H1 (cell line): ENCODE measurements around the gene PPA1. TPM values are rescaled to one million over a fixed set of nuclear protein-coding genes. Genes with fewer than 3 reads are reported as not detected.

Experiments
- CTCF ChIA-PET: fragments of 300-600 bp; sonication (Branson Sonifier 250); formaldehyde crosslinking; loops from one replicate; lab custom pipeline; 2021; ENCODE audit not compliant: partially characterized antibody; lab: Charles Lee
- POLR2A ChIA-PET: fragments of 300-600 bp; sonication (Branson Sonifier 250); formaldehyde crosslinking; loops from one replicate; lab custom pipeline; 2021; ENCODE audit warnings: inconsistent platforms; ENCODE audit not compliant: partially characterized antibody; lab: Charles Lee
- DNase-seq, 2 experiments: peaks; one replicate each; pipeline versions ENCODE4 v3.0.0 to v3.0.0-alpha.2; 2010 to 2022; ENCODE audit warnings: low spot score in 2 of 2, low read depth in 1 of 2, mixed read lengths in 1 of 2
- FAIRE-seq: peaks from 2 replicates; lab custom pipeline; 2011; peaks lifted over from hg19 to GRCh38; lab: Jason Lieb, UNC
- H2AFZ ChIP-seq: 2 replicates; pipeline ENCODE4 v1.8.1; 2012; ENCODE audit warnings: low read length, inconsistent platforms
- H2AK5ac ChIP-seq: 2 replicates; pipeline ENCODE4 v1.6.1; 2013; ENCODE audit warnings: low read depth, low read length
- H2BK120ac ChIP-seq: replicated peaks from 2 replicates; pipeline ENCODE3; 2013; ENCODE audit warnings: low read depth, low read length, inconsistent platforms
- H2BK12ac ChIP-seq: 2 replicates; pipeline ENCODE4 v1.6.1; 2013; ENCODE audit warnings: low read depth, low read length
- H2BK15ac ChIP-seq: 2 replicates; pipeline ENCODE4 v1.6.1; 2013; ENCODE audit warnings: low read length
- H2BK20ac ChIP-seq: 2 replicates; pipeline ENCODE4 v1.6.1; 2013; ENCODE audit warnings: low read length
- H2BK5ac ChIP-seq: 2 replicates; pipeline ENCODE4 v1.6.1; 2013; ENCODE audit warnings: low read depth, low read length
- H3K14ac ChIP-seq: 2 replicates; pipeline ENCODE4 v1.6.1; 2013; ENCODE audit warnings: inconsistent platforms; ENCODE audit not compliant: insufficient read length
- H3K18ac ChIP-seq: 2 replicates; pipeline ENCODE4 v1.6.1; 2013; ENCODE audit warnings: low read length; ENCODE audit errors: extremely low read depth
- H3K23ac ChIP-seq: 2 replicates; pipeline ENCODE4 v1.6.1; 2013; ENCODE audit warnings: inconsistent platforms; ENCODE audit not compliant: insufficient read length
- H3K23me2 ChIP-seq: 2 replicates; pipeline ENCODE4 v1.6.1; 2013; ENCODE audit warnings: low read depth, low read length
- H3K27ac ChIP-seq: 2 replicates; pipeline ENCODE4 v1.6.1; 2011; ENCODE audit warnings: low read depth, low read length, inconsistent platforms
- H3K27me3 ChIP-seq, 4 experiments: replicated peaks in 1 of 4; 1 replicate in 1 of 4; 2 replicates in 3 of 4; pipeline versions ENCODE4 v1.6.1 to v1.8.1; 2011 to 2013; ENCODE audit warnings: low read length in 3 of 4, mild to moderate bottlenecking in 3 of 4, inconsistent platforms in 2 of 4, mixed read lengths in 2 of 4, moderate library complexity in 1 of 4; ENCODE audit not compliant: control insufficient read depth in 3 of 4, insufficient read depth in 3 of 4; ENCODE audit errors: extremely low read depth in 1 of 4
- H3K36me3 ChIP-seq, 4 experiments: 2 replicates each; pipeline versions ENCODE4 v1.6.1 to v1.8.1; 2011 to 2013; ENCODE audit warnings: mild to moderate bottlenecking in 4 of 4, low read length in 3 of 4, moderate library complexity in 2 of 4, control low read depth in 1 of 4, inconsistent platforms in 1 of 4; ENCODE audit not compliant: insufficient read depth in 4 of 4, control insufficient read depth in 2 of 4
- H3K4ac ChIP-seq: replicated peaks from 2 replicates; pipeline ENCODE3; 2013; ENCODE audit warnings: low read length, low read depth, mixed read lengths, inconsistent platforms; ENCODE audit not compliant: insufficient read length
- H3K4me1 ChIP-seq, 4 experiments: replicated peaks in 1 of 4; 1 replicate in 1 of 4; 2 replicates in 3 of 4; pipeline versions ENCODE4 v1.6.1 to v1.8.1; 2011 to 2013; ENCODE audit warnings: low read length in 3 of 4, inconsistent platforms in 2 of 4, mixed read lengths in 1 of 4; ENCODE audit not compliant: insufficient read depth in 4 of 4, control insufficient read depth in 3 of 4
- H3K4me2 ChIP-seq, 2 experiments: 2 replicates each; pipeline versions ENCODE4 v1.6.1 to v1.8.1; 2011 to 2013; ENCODE audit warnings: low read depth in 2 of 2, low read length in 2 of 2, control low read depth in 1 of 2, inconsistent platforms in 1 of 2, mild to moderate bottlenecking in 1 of 2; ENCODE audit not compliant: insufficient read depth in 1 of 2
- H3K4me3 ChIP-seq, 4 experiments: fragments of 200-600, 300-600 bp in 1 of 4; sonication (generic), shearing (Covaris generic), sonication (Bioruptor Twin) in 1 of 4; 2 replicates each; pipeline versions ENCODE4 v1.5.1 to v1.8.1; 2011 to 2016; ENCODE audit warnings: low read length in 4 of 4, low read depth in 3 of 4, control low read depth in 2 of 4, inconsistent platforms in 2 of 4, mild to moderate bottlenecking in 2 of 4, mixed read lengths in 1 of 4, moderate library complexity in 1 of 4; ENCODE audit not compliant: insufficient read depth in 2 of 4; ENCODE audit errors: extremely low read depth in 1 of 4
- H3K56ac ChIP-seq: replicated peaks from 2 replicates; pipeline ENCODE3; 2013; ENCODE audit warnings: low read depth, mild to moderate bottlenecking, mixed read lengths, low read length, inconsistent platforms; ENCODE audit not compliant: insufficient read length
- H3K79me1 ChIP-seq: 2 replicates; pipeline ENCODE4 v1.6.1; 2013; ENCODE audit warnings: low read depth, low read length, control low read depth
- H3K79me2 ChIP-seq, 2 experiments: 2 replicates each; pipeline versions ENCODE4 v1.6.1 to v1.8.1; 2012 to 2013; ENCODE audit warnings: low read length in 2 of 2, mild to moderate bottlenecking in 2 of 2, inconsistent platforms in 1 of 2; ENCODE audit not compliant: insufficient read depth in 2 of 2, control insufficient read depth in 1 of 2
- H3K9ac ChIP-seq, 4 experiments: replicated peaks in 1 of 4; 1 replicate in 1 of 4; 2 replicates in 3 of 4; pipeline versions ENCODE4 v1.6.1 to v1.8.1; 2011 to 2013; ENCODE audit warnings: low read depth in 3 of 4, low read length in 3 of 4, control low read depth in 2 of 4, mild to moderate bottlenecking in 2 of 4, moderate library complexity in 2 of 4, inconsistent platforms in 1 of 4; ENCODE audit errors: extremely low read depth in 1 of 4
- H3K9me3 ChIP-seq, 2 experiments: 2 replicates each; pipeline versions ENCODE4 v1.6.1 to v1.8.1; 2012 to 2013; ENCODE audit warnings: mild to moderate bottlenecking in 2 of 2, moderate library complexity in 2 of 2, control low read depth in 1 of 2, inconsistent platforms in 1 of 2, low read depth in 1 of 2, low read length in 1 of 2, mixed read lengths in 1 of 2; ENCODE audit not compliant: insufficient read depth in 2 of 2
- H4K20me1 ChIP-seq, 2 experiments: replicated peaks in 1 of 2; 2 replicates each; pipeline versions ENCODE3 to v1.8.1; 2011 to 2013; ENCODE audit warnings: inconsistent platforms in 2 of 2, low read length in 2 of 2, mild to moderate bottlenecking in 1 of 2; ENCODE audit not compliant: insufficient read depth in 2 of 2, control insufficient read depth in 1 of 2
- H4K5ac ChIP-seq: 2 replicates; pipeline ENCODE4 v1.6.1; 2013; ENCODE audit warnings: low read length, low read depth, mixed read lengths, inconsistent platforms; ENCODE audit not compliant: insufficient read length
- H4K8ac ChIP-seq: 2 replicates; pipeline ENCODE4 v1.8.0; 2013; ENCODE audit warnings: mild to moderate bottlenecking, moderate library complexity, low read length, inconsistent platforms; ENCODE audit not compliant: insufficient read depth; ENCODE audit errors: extremely low read depth
- H4K91ac ChIP-seq: replicated peaks from 2 replicates; pipeline ENCODE3; 2013; ENCODE audit warnings: low read length, mixed read lengths, inconsistent platforms; ENCODE audit not compliant: insufficient read length
- BCL11A ChIP-seq, 2 experiments: IDR thresholded peaks; one replicate each; pipeline ENCODE4 v1.6.1; 2011; ENCODE audit warnings: low read depth in 2 of 2, low read length in 2 of 2, mild to moderate bottlenecking in 2 of 2
- GABPA ChIP-seq: IDR thresholded peaks from 2 replicates; pipeline ENCODE4 v1.6.1; 2011; ENCODE audit warnings: mild to moderate bottlenecking, low read length, moderate library complexity, borderline replicate concordance; ENCODE audit not compliant: insufficient read depth
- JUN ChIP-seq: IDR thresholded peaks from 2 replicates; pipeline ENCODE4 v1.6.1; 2011; ENCODE audit warnings: low read depth, mild to moderate bottlenecking, improper control_type of control experiment, low read length
- RBBP5 ChIP-seq: IDR thresholded peaks from 2 replicates; pipeline ENCODE4 v1.7.1; 2012; ENCODE audit warnings: low read depth, mild to moderate bottlenecking, inconsistent platforms, low read length, moderate library complexity, borderline replicate concordance
- TAF1 ChIP-seq: IDR thresholded peaks from 2 replicates; pipeline ENCODE4 v1.6.1; 2011; ENCODE audit warnings: mild to moderate bottlenecking, low read depth, low read length
- TAF7 ChIP-seq: optimal IDR thresholded peaks from 2 replicates; pipeline ENCODE3; 2011; ENCODE audit warnings: low read depth, mild to moderate bottlenecking, inconsistent platforms, low read length, moderate library complexity, borderline replicate concordance
- TEAD4 ChIP-seq: IDR thresholded peaks from 2 replicates; pipeline ENCODE4 v1.6.1; 2012; ENCODE audit warnings: low read depth, low read length, inconsistent platforms, mixed read lengths
- USF2 ChIP-seq: IDR thresholded peaks from 2 replicates; pipeline ENCODE4 v1.6.1; 2011; ENCODE audit warnings: low read length, improper control_type of control experiment
- YY1 ChIP-seq: IDR thresholded peaks from 2 replicates; pipeline ENCODE4 v1.6.1; 2011; ENCODE audit warnings: low read depth, mild to moderate bottlenecking, low read length
- WGBS, 2 experiments: shearing (Covaris generic) in 1 of 2; methylation state at CpG; one replicate each; pipeline versions ENCODE4 v1.1.6 to v1.1.7; 2013 to 2015; ENCODE audit warnings: low lambda C conversion rate in 2 of 2, mixed read lengths in 2 of 2, inconsistent platforms in 1 of 2, low coverage in 1 of 2, missing lambda C conversion rate in 1 of 2; ENCODE audit not compliant: insufficient replicate concordance in 2 of 2, insufficient coverage in 1 of 2, insufficient read length in 1 of 2; ENCODE audit errors: extremely low coverage in 1 of 2, missing lambda C conversion rate in 1 of 2; 5-methylcytosine and 5-hydroxymethylcytosine counted together
- polyA plus RNA-seq, 7 experiments: library from polyadenylated mRNA; depleted of rRNA in 3 of 7; stranded (reverse) in 5 of 7; unstranded in 2 of 7; fragments of >200 nt in 5 of 7; fragments of 200-250 nt in 2 of 7; gene quantifications; 1 replicate in 5 of 7; 2 replicates in 1 of 7; 4 replicates in 1 of 7; pipeline versions ENCODE4 v1.2.1 to v1.2.3, GENCODE V29; 2011 to 2013; ENCODE audit warnings: missing spikeins in 2 of 7, mixed read lengths in 2 of 7
- total RNA-seq: library from RNA; stranded (reverse); fragmentation: NEBNext Ultra II Directional; extraction: Animal tissue kit (Norgen Biotek cat#: 25700); gene quantifications from 2 replicates; pipeline ENCODE4 v1.2.1, GENCODE V29; 2021

PPA1 gene
- total and polyA plus RNA-seq, 2 of the 8 experiments (the other 6 are each of a cell fraction or from before 2014, with no cell fraction given): 77.0 to 191 TPM

- H3K18ac ChIP-seq: no peak overlapping the region
- H2BK5ac ChIP-seq: no peak overlapping the region
- H4K91ac ChIP-seq: no peak overlapping the region
- no peak for DNase-seq
- H3K56ac ChIP-seq: no peak overlapping the region
- H4K20me1 ChIP-seq: no peaks in the 10 kb centered on the region
- H3K4me1 ChIP-seq: peaks cover 0 to 2% (median 0%) of the 10 kb centered on the region in 4 experiments; a peak in 1 of 7 replicates
- no peak for FAIRE-seq
- H3K4ac ChIP-seq: no peak overlapping the region
- no peaks in the 10 kb centered on the region for H3K36me3 ChIP-seq
- no peaks in the 10 kb centered on the region for H3K23me2 ChIP-seq
- WGBS, 2 experiments: 87% methylated on average over 11 of the region's 11 CpGs; no CpG with 5 or more reads in 1 of the 2 experiments
- H2BK20ac ChIP-seq: no peak overlapping the region
- no peak overlapping the region for H4K8ac ChIP-seq
- peaks cover 0 to 1% (median 0%) of the 10 kb centered on the region in 4 experiments; a peak in 1 of 7 replicates for H3K27me3 ChIP-seq
- no peak overlapping the region for H3K14ac ChIP-seq
- no peak overlapping the region for H2BK12ac ChIP-seq
- CTCF ChIA-PET: interaction anchor here (0.7 to 3.3 kb wide), 6 partner anchors 9 to 301 kb away, joined by 3 to 20 read pairs (median 4); no protein-coding TSS in a partner anchor
- TF ChIP-seq TAF1 (no peak), GABPA (no peak), TAF7 (no peak), RBBP5 (no peak), TEAD4 (no peak), USF2 (no peak), BCL11A (IDR thresholded peaks at IDR 0.05; ENCODE audit: low read depth in 2 of 2, low read length in 2 of 2) (no peak), JUN (no peak), YY1 (no peak)
- no peaks in the 10 kb centered on the region for H3K79me1 ChIP-seq
- H3K79me2 ChIP-seq: no peaks in the 10 kb centered on the region
- no peak overlapping the region for H2BK120ac ChIP-seq
- no peaks in the 10 kb centered on the region for H3K9me3 ChIP-seq
- H4K5ac ChIP-seq: no peak overlapping the region
- H3K27ac ChIP-seq: no peak overlapping the region
- no peak overlapping the region for H2AFZ ChIP-seq
- H3K4me3 ChIP-seq: no peak overlapping the region
- no peak overlapping the region for H2BK15ac ChIP-seq
- no peak overlapping the region for H3K23ac ChIP-seq
- H3K9ac ChIP-seq: no peak overlapping the region
- no peak overlapping the region for H3K4me2 ChIP-seq
- POLR2A ChIA-PET: no interaction called here
- H2AK5ac ChIP-seq: no peak overlapping the region
Observed at GRCh38 chr10:70250961-70251680, 17.9 kb upstream of the PPA1 start.
